ENCODE measurements around the gene KNTC1.
"Not testable (repeated sequence)": the region's sequence is repeated elsewhere in the genome, so short reads cannot be mapped to it uniquely, and the experiment has no call there.

The KNTC1 gene

DNA sequence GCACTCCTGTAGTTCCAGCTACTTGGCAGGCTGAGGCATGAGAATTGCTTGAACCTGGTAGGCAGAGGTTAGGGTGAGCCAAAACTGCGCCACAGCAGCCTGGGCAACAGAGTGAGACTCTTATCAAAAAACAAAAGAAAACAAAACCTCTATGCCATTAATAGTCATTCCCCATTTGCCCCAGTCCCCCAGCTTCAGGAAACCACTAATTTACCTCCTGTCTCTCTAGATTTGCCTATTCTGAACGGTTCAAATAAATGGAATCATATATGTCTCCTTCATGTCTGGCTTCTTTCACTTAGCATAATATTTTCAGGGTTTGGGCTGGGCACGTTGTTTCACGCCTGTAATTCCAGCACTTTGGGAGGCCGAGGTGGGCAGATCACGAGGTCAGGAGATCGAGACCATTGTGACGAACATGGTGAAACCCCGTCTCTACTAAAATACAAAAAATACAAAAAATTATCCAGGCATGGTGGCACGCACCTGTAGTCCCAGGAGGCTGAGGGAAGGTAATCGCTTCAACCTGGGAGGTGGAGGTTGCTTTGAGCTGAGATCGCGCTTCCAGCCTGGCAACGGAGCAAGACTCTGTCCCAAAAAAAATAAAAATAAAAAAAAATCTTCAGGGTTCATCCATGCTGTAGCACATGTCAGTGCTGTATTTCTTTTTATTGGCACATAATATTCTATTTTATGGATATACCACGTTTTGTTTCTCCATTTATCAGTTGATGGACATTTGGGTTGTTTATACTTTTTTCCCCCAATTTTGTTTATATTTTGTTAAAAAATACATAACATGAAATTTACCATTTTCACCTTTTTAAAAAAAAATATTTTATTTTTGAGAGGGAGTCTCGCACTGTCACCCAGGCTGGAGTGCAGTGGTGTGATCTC lies 31.9 kb downstream of the KNTC1 start:
- DNase-seq (ENCODE audit: low spot score), result no peak

DNA sequence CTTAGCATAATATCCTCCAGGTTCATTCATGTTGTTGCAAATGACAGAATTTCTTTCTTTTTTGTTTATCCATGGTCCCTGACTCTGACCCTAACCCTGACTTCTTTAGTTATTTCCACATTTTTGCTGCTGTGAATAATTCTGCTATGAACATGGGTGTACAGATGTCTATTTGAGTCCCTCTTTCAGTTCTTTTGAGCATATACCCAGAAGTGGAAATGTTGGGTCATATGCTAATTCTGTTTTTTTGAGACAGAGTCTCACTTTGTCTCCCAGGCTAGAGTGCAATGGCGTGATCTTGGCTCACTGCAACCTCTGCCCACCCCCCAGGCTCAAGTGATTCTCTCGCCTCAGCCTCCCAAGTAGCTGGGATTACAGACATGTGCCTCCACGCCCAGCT lies 33.1 kb downstream of the KNTC1 start:
- no peak for DNase-seq (ENCODE audit: low spot score)

DNA sequence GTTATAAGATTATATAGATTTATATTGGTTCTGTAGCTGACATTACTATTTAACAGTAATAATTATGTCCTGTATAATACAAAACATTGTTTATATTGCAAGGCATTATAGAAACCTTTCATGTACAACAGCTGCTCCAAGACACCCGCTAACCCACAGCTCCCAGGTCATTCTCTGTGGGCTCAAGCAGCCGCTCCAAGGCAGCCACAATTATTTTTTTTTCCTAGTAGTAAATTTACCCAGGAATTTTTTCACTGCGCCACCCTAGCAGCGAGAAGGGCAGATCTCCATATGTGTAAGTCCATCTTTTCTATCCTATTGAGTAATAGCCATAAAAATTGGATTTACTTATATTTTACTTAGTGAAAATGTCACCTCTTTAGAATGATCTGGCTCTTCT lies 36.3 kb downstream of the KNTC1 start:
- no peak for DNase-seq (ENCODE audit: low spot score)

DNA sequence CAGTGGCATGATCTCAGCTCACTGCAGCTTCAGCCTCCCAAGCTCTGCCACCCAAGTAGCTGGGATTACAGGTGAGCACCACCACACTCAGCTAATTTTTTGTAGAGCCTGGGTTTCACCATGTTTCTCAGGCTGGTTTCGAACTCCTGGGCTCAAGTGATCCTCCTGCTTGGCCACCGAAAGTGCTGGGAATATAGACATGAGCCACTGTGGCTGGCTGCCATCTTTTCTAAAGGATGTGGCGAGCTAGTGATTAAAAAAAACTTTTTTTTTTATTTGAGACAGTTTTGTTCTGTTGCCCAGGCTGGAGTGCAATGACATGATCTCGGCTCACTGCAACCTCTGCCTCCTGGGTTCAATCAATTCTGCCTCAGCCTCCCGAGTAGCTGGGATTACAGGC lies 39.8 kb downstream of the KNTC1 start:
- DNase-seq (ENCODE audit: low spot score), result not testable (repeated sequence)

DNA sequence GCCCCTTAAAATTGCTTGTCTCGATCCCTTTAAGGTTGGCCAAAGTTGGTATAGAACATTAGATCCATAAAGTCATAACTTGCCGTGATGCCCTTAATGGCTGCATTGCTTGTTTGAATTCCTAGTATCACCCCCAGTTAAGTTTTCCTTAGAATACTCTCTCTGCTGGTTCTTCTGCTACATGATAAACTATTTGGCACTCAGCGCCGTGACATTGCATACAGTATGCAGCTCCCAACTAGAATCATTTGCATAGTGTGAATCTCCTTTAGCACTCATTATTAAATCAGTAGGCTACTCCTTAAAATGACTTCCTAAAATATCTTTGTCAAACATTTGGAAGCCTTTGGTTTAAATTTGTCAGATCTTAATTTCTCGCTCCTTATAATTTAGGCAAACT lies 42.2 kb downstream of the KNTC1 start:
- no peak for DNase-seq (ENCODE audit: low spot score)

DNA sequence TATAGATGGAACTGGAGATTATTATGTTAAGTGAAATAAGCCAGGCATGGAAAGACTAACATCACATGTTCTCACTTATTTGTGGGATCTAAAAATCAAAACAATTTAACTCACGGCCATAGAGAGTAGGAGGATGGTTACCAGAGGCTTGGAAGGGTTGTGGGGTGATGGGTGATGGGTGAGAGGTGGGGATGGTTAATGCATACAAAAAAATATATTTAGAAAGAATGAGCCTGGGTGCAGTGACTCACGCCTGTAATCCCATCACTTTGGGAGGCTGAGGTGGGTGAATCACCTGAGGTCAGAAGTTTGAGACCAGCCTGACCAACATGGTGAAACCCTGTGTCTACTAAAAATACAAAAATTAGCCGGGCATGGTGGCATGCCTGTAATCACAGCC lies 43.0 kb downstream of the KNTC1 start:
- not testable (repeated sequence) for DNase-seq (ENCODE audit: low spot score)

DNA sequence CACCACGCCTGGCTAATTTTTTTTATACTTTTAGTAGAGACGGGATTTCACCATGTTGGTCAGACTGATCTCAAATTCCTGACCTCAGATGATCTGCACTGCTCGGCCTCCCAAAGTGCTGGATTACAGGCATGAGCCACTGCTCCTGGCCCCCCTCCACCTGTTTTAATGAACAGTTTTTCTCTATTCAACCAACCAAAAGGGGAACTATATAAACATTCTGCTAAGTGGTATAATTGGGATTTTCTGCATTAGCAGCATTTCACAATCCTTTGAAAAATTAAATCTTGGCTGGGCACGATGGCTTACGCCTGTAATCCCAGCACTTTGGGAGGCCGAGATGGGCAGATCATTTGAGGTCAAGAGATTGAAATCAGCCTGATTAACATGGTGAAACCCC lies 44.8 kb downstream of the KNTC1 start:
- DNase-seq (ENCODE audit: low spot score), result no peak

DNA sequence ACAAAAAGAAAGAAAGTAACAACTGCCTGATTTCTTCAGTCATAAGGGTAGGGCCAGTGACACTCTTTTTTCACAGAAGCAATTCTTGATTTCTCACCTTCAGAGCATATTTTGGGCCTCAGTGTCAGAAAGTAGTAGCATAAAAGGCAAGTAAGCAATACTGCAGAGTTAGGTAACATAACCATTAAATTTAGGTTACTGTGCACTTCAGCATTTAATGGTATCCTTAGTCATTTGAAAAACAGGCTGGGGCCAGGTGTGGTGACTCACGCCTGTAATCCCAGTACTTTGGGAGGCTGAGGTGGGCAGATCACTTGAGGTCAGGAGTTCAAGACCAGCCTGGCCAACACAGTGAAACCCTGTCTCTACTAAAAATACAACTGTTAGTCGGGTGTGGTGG lies 56.2 kb downstream of the KNTC1 start:
- DNase-seq (ENCODE audit: low spot score), result not testable (repeated sequence)

DNA sequence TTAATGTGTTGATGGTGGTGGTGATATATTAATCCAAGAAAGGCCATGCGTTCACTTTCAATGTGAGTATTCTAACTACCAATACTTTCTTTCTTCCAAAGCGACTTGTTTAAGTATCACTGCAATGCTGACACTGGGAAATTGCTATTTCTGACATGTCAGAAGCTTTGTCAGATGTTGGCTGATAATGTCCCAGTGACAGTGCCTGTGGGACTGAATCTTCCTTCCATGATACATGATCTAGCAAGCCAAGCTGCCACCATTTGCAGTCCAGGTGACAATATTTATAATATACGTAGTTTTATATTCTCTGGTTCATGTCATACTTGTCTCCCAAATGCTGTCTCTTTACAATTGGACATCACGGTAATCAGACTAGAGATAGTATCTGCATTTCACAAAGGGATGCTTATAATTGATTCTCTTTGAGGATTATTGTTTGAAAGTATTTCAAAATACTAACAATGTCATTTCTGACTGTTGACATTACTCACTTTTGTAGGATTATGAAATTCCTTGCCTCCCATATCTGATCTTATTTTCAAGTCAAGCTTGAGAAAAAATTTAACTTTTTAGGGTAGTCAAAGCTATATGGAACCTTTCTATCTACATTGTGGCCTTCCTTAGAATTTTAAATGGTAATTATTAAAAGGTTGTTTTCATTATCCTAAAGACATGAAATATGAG lies 57.3 kb downstream of the KNTC1 start:
- DNase-seq (ENCODE audit: low spot score), result no peak

DNA sequence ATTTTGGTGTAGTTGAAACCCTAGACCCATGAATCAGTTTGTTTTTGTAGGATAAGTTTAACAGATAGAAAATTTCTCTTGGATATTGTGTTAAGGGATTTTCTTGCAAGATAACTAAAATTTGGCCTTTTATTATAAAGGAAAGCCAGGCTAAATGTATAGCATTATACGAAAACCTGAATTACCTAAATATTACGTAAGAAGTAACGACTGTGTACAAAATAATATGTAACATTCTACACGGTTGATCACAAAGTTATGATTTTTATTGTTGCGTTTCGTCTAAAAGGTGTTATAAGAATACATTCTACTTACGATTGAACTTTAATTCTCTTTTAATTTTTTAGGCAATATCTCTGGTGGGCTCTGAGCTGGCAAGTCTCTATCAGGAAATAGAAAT lies 63.9 kb downstream of the KNTC1 start:
- no peak for DNase-seq (ENCODE audit: low spot score)

DNA sequence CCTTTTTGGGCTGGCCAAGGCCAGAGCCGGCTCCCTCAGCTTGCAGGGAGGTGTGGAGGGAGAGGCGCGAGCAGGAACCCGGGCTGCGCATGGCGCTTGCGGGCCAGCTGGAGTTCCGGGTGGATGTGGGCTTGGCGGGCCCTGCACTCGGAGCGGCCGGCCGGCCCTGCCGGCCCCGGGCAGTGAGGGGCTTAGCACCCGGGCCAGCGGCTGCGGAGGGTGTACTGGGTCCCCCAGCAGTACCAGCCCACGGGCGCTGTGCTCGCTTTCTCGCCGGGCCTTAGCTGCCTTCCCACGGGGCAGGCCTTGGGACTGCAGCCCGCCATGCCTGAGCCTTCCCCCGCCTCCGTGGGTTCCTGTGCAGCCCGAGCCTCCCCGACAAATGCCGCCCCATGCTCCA lies 64.9 kb downstream of the KNTC1 start:
- DNase-seq (ENCODE audit: low spot score), result not testable (repeated sequence)

DNA sequence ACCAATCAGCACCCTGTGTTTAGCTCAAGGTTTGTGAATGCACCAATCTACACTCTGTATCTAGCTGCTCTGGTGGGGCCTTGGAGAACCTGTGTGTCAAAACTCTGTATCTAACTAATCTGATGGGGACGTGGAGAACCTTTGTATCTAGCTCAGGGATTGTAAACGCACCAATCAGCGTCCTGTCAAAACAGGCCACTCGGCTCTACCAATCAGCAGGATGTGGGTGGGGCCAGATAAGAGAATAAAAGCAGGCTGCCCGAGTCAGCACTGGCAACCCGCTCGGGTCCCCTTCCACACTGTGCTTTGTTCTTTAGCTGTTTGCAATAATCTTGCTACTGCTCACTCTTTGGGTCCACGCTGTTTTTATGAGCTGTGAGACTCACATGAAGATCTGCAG lies 65.5 kb downstream of the KNTC1 start:
- DNase-seq (ENCODE audit: low spot score), result not testable (repeated sequence)

DNA sequence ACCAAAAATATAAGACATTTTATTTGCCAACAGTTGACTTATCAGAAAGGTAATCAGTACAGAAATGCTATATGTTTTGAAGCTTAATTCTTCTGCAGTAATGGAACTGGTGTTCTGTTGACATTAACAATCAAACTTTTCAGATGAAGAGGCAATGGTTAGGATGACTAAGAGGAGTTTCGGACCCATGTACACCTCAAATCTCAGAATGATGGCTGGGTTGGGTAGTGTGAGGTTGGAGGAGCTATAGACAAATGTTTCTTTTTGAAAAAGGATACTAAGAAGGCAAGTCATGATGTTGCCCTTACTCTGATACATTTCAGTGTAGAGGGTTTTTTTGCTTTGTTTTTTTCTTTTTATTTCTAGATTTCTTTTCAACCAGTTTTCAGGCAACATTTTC lies 66.9 kb downstream of the KNTC1 start:
- DNase-seq (ENCODE audit: low spot score), result no peak

DNA sequence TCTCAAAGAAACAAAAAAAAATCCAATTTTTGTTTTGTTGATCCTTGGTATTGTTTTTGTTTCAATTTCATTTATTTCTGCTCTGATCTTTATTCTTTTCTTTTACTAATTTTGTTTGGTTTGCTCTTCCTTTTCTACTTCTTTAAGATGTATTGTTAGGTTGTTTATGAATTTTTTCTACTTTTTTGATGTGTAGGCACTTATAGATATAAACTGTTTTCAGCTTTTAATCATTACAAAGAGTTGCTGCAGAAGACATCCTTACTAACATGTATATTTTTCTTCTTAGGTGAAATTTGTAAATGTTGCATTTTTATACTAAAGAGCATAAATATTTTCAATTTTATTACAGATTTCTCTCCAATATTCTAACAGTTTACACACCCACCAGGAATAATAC lies 69.8 kb downstream of the KNTC1 start:
- DNase-seq (ENCODE audit: low spot score), result no peak

DNA sequence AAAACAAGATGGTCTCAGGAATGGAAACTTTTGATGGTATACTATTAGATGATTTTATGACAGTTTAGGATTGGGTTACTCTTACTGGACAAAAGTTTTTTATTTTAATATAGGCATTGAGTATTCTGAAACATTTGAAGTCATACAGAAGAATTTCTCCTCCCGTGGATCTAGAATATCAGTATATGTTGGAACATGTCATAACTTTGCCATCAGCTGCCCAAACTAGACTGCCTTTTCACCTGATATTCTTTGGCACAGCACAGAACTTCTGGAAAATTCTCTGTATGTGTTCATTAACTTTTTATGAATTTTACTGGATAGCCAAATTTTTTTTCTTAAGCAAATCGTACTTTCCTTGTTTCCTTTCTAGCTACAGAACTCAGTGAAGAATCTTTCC lies 75.4 kb downstream of the KNTC1 start:
- no peak for DNase-seq (ENCODE audit: low spot score)

DNA sequence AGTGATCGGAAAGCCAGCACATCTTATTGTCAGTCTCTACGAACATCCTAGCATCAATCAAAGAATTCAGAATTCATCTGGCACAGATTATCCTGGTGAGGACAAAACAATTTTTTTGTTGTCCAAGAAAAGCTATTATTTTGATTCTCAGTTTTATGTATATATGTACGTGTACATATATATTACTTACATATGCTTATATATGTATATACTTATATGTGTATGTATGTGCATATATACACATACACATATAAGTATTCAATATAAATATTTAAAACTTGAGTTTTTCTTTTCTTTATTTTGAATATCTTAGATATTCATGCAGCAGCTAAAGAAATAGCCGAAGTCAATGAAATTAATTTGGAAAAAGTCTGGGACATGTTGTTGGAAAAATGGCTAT lies 77.9 kb downstream of the KNTC1 start:
- DNase-seq (ENCODE audit: low spot score), result no peak

DNA sequence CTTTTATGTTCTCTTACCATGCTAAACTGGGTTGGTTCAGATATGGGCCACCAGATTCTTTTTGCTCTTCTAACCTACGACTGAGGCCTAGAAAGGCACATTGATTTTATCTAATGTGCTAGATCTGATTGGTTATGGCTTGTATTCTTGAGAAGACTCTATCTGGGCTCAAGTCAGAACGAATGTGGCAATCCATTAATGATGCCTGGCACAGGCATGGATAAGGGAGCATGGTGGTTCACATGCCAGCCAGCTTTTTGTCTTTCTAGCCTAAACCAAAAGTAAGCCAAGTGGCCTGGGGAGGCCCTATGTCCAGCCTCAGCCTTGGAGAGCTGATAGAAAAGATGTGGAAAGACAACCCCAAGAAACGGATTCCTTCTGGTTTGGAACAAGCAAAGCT lies 82.7 kb downstream of the KNTC1 start:
- no peak for DNase-seq (ENCODE audit: low spot score)

DNA sequence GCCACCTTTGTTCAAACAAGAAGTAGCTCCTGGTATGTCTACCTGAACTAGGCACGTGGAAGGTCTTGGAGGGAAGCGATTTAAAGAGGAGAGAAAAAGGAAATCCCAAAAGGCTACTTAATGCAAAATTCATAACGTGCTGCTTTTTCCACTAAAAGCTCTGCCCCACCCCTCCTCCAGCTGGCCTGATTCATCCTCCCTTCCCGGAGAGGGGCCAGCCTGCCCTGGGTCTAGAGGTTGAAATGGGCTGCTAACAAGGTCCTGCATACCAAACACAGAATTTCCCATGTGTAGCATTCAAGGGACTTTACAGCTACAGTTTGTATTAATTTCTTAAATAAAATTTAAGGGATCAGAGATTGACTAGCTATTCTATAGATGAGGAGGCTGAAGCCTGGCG lies 83.2 kb downstream of the KNTC1 start:
- DNase-seq (ENCODE audit: low spot score), result no peak

DNA sequence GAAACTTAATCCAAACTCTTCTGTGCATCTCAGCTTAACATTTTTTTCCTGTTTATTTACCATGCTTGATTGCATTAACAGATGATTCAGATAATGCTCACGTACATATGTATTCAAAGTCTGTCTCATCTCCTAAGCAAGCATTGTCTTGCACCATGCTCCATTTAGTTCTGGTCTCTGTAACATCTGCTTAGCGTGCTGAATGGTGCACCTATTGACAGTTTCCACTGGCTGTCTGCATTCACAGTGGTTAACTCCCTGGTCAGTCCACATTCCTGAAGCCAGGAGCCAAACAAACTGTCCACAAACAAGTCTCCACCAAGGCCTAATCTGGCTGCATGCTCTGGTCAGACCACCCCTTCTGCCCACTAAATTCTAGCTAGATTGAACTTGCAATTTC lies 83.9 kb downstream of the KNTC1 start:
- DNase-seq (ENCODE audit: low spot score), result no peak

DNA sequence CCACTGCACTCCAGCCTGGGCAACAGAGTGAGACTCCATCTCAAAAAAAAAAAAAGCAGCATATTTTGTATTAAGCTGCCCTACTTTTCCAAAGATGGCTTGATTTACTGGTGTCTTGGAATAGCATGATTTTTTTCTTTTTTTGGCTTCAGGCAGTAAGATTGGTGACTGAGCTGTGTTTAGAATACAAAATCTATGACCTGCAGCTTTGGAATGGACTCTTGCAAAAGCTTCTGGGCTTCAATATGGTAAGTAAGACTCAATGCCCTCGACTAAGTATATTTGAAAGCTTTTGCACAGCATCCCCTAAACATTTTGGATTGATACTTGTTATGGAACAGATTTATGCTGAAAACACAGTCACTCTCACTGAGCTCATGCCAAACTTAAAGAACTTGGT lies 87.8 kb downstream of the KNTC1 start:
- DNase-seq (ENCODE audit: low spot score), result no peak

DNA sequence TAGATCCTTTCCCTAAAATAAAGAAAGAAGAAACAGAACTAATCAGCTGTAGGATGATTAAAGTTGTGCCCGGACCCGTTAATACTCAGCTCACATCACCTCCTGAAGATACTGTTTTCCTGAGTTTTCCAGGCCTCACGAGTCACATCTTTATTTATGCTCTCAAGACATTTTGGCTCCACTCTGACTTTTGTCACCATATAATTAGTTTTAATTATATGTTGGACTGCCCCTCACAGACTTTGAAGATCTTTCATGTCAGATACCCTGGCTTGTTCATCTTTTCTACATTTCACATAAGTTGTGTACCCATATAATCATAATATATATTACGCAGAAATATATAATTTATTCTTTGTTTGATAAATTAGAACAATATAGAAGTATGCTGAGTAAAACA lies 88.7 kb downstream of the KNTC1 start:
- DNase-seq (ENCODE audit: low spot score), result no peak

DNA sequence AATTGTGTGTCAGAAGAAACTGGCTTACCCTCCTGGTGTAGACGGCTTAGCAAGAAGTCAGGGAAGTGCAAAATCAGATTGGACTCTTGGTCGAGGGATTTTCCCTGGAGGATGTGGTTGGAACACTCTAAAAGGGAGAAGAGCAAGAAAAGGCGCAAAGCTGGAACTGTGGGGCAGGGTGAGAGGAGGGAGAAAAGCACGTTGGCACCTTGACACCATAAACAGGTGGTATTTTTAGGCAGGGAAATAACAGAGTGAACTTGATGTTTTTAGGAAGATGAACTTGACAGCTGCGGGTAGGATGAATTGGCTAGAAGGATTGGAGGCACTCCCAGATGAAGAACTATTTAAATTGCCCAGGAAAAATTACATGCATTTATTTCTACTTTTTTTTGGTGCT lies 108.4 kb downstream of the KNTC1 start:
- no peak for DNase-seq (ENCODE audit: low spot score)

DNA sequence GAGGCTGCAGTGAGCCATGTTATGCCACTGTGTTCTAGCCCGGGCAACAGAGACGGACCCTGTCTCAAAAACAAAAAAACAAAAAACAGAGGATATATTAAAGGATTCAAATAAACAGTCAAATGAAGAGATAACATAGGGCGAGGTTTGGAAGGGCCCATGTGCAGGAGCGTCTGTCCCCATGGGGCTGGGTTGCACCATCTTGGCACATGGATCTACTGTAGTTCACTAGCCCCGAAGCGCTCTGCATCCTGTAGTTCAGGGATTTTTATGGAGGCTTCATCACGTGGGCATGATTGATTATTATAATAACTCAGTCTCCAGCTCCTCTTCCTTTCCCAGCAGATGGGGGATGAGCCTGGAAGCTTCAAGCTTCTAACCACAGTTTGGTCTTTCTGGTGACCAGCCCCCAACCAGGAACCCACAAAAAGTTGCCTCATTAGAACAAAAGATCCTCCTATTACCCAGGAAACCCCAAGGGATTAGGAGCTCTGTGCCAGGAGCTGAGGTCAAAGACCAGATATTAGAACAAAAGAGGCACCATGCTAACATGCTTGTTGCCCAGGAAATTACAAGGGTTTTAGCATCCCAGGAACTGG lies 116.3 kb downstream of the KNTC1 start:
- DNase-seq (ENCODE audit: low spot score), result no peak

Data from HuH-7 (cell line).